GM18505 (cell line): Measurements from ENCODE around the gene TRAF4.
A peak's percentile ranks its signal among the peaks of the same experiment; 100 is the strongest.

Source experiments
- ATAC-seq: cut with Tn5 transposase; IDR thresholded peaks from one replicate; pipeline ENCODE4 v1.9.1; 2021; ENCODE audit not compliant: unreplicated experiment
- POLR2A ChIP-seq: IDR thresholded peaks from 4 replicates; pipeline ENCODE4 v1.6.1; 2011; ENCODE audit warnings: borderline replicate concordance; ENCODE audit not compliant: insufficient read depth, insufficient read length; ENCODE audit errors: extremely low read depth

The TRAF4 gene

GRCh38 chr17:28743243-28744103 is at the start of gene TRAF4:
TRAF4 (plus strand) TSS chr17:28744011; CDS start chr17:28744113, 102 bp downstream.
- peak; percentile 98 for TF ChIP-seq POLR2A
- peak; percentile 60 for ATAC-seq

- no peak for ATAC-seq
- TF ChIP-seq POLR2A, result no peak
Observed at GRCh38 chr17:28698253-28698941, 45.4 kb upstream of the TRAF4 start.

GRCh38 chr17:28700278-28700677 is 43.5 kb upstream of the TRAF4 start:
- TF ChIP-seq POLR2A, result no peak
- ATAC-seq, result no peak

- no peak for ATAC-seq
- no peak for TF ChIP-seq POLR2A
Observed at GRCh38 chr17:28700830-28701492, 42.9 kb upstream of the TRAF4 start.

GRCh38 chr17:28702026-28702751 is 41.6 kb upstream of the TRAF4 start:
- ATAC-seq, result no peak
- TF ChIP-seq POLR2A, result peak; percentile 4

- ATAC-seq, result no peak
- no peak for TF ChIP-seq POLR2A
Observed at GRCh38 chr17:28702752-28703150, 41.1 kb upstream of the TRAF4 start.

- no peak for TF ChIP-seq POLR2A
- no peak for ATAC-seq
Observed at GRCh38 chr17:28703552-28704218, 40.1 kb upstream of the TRAF4 start.

- no peak for TF ChIP-seq POLR2A
- ATAC-seq, result no peak
Observed at GRCh38 chr17:28704219-28704858, 39.5 kb upstream of the TRAF4 start.

- ATAC-seq, result no peak
- no peak for TF ChIP-seq POLR2A
Observed at GRCh38 chr17:28705074-28705659, 38.6 kb upstream of the TRAF4 start.

- TF ChIP-seq POLR2A, result no peak
- ATAC-seq, result no peak
Observed at GRCh38 chr17:28705728-28706334, 38.0 kb upstream of the TRAF4 start.

GRCh38 chr17:28706471-28707338 is 37.1 kb upstream of the TRAF4 start:
- TF ChIP-seq POLR2A, result no peak
- no peak for ATAC-seq

- TF ChIP-seq POLR2A, result no peak
- ATAC-seq, result no peak
Observed at GRCh38 chr17:28707339-28707720, 36.5 kb upstream of the TRAF4 start.
